Astrocyte (in vitro differentiated cells and primary cell): ENCODE measurements around the gene PIK3R4. TPM values are rescaled to one million over a fixed set of nuclear protein-coding genes. Genes with fewer than 3 reads are reported as not detected.

Source experiments
- DNase-seq: peaks from one replicate; pipeline ENCODE4 v3.0.0-alpha.2; 2010; ENCODE audit warnings: low read depth
- FAIRE-seq: peaks from 2 replicates; lab custom pipeline; 2011; peaks lifted over from hg19 to GRCh38; lab: Jason Lieb, UNC
- H2AFZ ChIP-seq: 2 replicates; pipeline ENCODE4 v1.6.0; 2012; ENCODE audit warnings: low read depth, low read length, inconsistent platforms
- H3K27ac ChIP-seq: 2 replicates; pipeline ENCODE4 v1.5.1; 2011; ENCODE audit warnings: low read depth, low read length, inconsistent platforms
- H3K27me3 ChIP-seq: 2 replicates; pipeline ENCODE4 v1.6.0; 2011; ENCODE audit warnings: low read length, inconsistent platforms; ENCODE audit not compliant: insufficient read depth
- H3K36me3 ChIP-seq: 2 replicates; pipeline ENCODE4 v1.5.1; 2011; ENCODE audit warnings: low read length, inconsistent platforms; ENCODE audit not compliant: insufficient read depth
- H3K4me1 ChIP-seq: 2 replicates; pipeline ENCODE4 v1.5.1; 2011; ENCODE audit warnings: low read length, inconsistent platforms; ENCODE audit not compliant: insufficient read depth
- H3K4me2 ChIP-seq: 2 replicates; pipeline ENCODE4 v1.6.0; 2012; ENCODE audit warnings: low read length, inconsistent platforms
- H3K4me3 ChIP-seq: 2 replicates; pipeline ENCODE4 v1.5.1; 2011; ENCODE audit warnings: low read depth, mild to moderate bottlenecking, low read length, inconsistent platforms; ENCODE audit not compliant: insufficient read depth
- H3K79me2 ChIP-seq: 2 replicates; pipeline ENCODE4 v1.6.0; 2012; ENCODE audit warnings: mild to moderate bottlenecking, low read length, inconsistent platforms; ENCODE audit not compliant: insufficient read depth
- H3K9ac ChIP-seq: 2 replicates; pipeline ENCODE4 v1.6.0; 2012; ENCODE audit warnings: mild to moderate bottlenecking, low read length, inconsistent platforms
- H3K9me3 ChIP-seq: 2 replicates; pipeline ENCODE4 v1.5.1; 2012; ENCODE audit warnings: low read depth, mild to moderate bottlenecking, low read length, inconsistent platforms; ENCODE audit not compliant: insufficient read depth
- H4K20me1 ChIP-seq: 2 replicates; pipeline ENCODE4 v1.6.0; 2012; ENCODE audit warnings: low read length, inconsistent platforms; ENCODE audit not compliant: insufficient read depth
- H3K27ac Mint-ChIP-seq: one replicate; pipeline ENCODE4 v1.8.0; 2021; ENCODE audit warnings: mild to moderate bottlenecking, mixed read lengths; ENCODE audit not compliant: unreplicated experiment
- H3K27me3 Mint-ChIP-seq: one replicate; pipeline ENCODE4 v1.8.0; 2021; ENCODE audit warnings: low read depth, mixed read lengths; ENCODE audit not compliant: unreplicated experiment
- H3K36me3 Mint-ChIP-seq: one replicate; pipeline ENCODE4 v1.8.0; 2021; ENCODE audit warnings: low read depth, mixed read lengths; ENCODE audit not compliant: unreplicated experiment
- H3K4me1 Mint-ChIP-seq: one replicate; pipeline ENCODE4 v1.8.0; 2021; ENCODE audit warnings: low read depth, mixed read lengths; ENCODE audit not compliant: unreplicated experiment
- H3K4me3 Mint-ChIP-seq: one replicate; pipeline ENCODE4 v1.8.0; 2021; ENCODE audit warnings: mild to moderate bottlenecking, moderate library complexity, mixed read lengths; ENCODE audit not compliant: unreplicated experiment
- H3K9me3 Mint-ChIP-seq: one replicate; pipeline ENCODE4 v1.8.0; 2021; ENCODE audit warnings: mild to moderate bottlenecking, mixed read lengths; ENCODE audit not compliant: unreplicated experiment
- EZH2 ChIP-seq: IDR thresholded peaks from 2 replicates; pipeline ENCODE4 v1.6.1; 2012; ENCODE audit warnings: mild to moderate bottlenecking, low read length, inconsistent platforms; ENCODE audit not compliant: insufficient read depth
- total RNA-seq: library from RNA; stranded (reverse); gene quantifications from 2 replicates; pipeline ENCODE4 v1.2.1, GENCODE V29; 2021
- TF ChIP-seq, protein P1 (sequence below): IDR thresholded peaks from 2 replicates; pipeline ENCODE4 v1.5.1; 2011; ENCODE audit warnings: low read depth, mild to moderate bottlenecking, inconsistent platforms, low read length, moderate library complexity; ENCODE audit not compliant: insufficient read depth

Gene PIK3R4
- total RNA-seq, 1 donor from 2014 or later: 22.2 TPM

DNA sequence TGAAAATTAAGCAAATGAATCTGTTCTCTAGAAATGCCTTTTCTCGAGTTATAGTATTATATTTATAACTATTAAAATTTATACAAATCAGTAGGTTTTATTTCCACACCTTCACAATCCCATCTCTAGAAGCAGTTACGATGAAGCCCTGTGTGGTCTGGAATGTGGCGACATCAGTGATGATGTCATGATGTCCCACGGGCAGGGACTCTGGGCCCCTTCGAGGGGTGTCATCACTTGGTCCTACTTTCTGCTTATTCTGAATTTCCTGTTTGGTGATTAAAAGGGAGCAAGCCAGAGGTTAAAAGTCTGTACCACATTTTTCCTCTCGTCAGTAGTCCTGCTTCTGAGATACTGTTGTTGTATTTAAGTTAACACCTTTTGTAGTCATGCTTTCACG lies 67.4 kb downstream of the PIK3R4 start:
- TF ChIP-seq, protein P1, sequence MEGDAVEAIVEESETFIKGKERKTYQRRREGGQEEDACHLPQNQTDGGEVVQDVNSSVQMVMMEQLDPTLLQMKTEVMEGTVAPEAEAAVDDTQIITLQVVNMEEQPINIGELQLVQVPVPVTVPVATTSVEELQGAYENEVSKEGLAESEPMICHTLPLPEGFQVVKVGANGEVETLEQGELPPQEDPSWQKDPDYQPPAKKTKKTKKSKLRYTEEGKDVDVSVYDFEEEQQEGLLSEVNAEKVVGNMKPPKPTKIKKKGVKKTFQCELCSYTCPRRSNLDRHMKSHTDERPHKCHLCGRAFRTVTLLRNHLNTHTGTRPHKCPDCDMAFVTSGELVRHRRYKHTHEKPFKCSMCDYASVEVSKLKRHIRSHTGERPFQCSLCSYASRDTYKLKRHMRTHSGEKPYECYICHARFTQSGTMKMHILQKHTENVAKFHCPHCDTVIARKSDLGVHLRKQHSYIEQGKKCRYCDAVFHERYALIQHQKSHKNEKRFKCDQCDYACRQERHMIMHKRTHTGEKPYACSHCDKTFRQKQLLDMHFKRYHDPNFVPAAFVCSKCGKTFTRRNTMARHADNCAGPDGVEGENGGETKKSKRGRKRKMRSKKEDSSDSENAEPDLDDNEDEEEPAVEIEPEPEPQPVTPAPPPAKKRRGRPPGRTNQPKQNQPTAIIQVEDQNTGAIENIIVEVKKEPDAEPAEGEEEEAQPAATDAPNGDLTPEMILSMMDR: no peak
- TF ChIP-seq EZH2: no peak
- Mint-ChIP-seq H3K4me1 (no peaks in the 10 kb centered on the region), H3K9me3 (no peaks in the 10 kb centered on the region), H3K27ac (no peak overlapping the region), H3K36me3 (peaks cover 13% of the 10 kb centered on the region), H3K4me3 (no peak overlapping the region), H3K27me3 (no peaks in the 10 kb centered on the region)
- Histone ChIP-seq H3K79me2 (no peaks in the 10 kb centered on the region), H3K36me3 (peaks cover 18% of the 10 kb centered on the region), H3K27ac (no peak overlapping the region), H4K20me1 (no peaks in the 10 kb centered on the region), H3K4me1 (no peaks in the 10 kb centered on the region), H2AFZ (no peak overlapping the region), H3K9ac (no peak overlapping the region), H3K9me3 (no peaks in the 10 kb centered on the region), H3K27me3 (no peaks in the 10 kb centered on the region), H3K4me2 (no peak overlapping the region), H3K4me3 (no peak overlapping the region)
- DNase-seq: no peak
- FAIRE-seq: no peak

- H3K4me3 Mint-ChIP-seq: no peak overlapping the region
- H3K4me1 Mint-ChIP-seq: no peaks in the 10 kb centered on the region
- no peaks in the 10 kb centered on the region for H3K9me3 Mint-ChIP-seq
- no peak overlapping the region for H2AFZ ChIP-seq
- TF ChIP-seq EZH2: no peak
- TF ChIP-seq, protein P1: no peak
- no peaks in the 10 kb centered on the region for H4K20me1 ChIP-seq
- no peaks in the 10 kb centered on the region for H3K9me3 ChIP-seq
- FAIRE-seq (no peak), DNase-seq (peak; percentile 12)
- H3K27ac ChIP-seq: no peak overlapping the region
- no peak overlapping the region for H3K27ac Mint-ChIP-seq
- H3K36me3 ChIP-seq: peaks cover 6% of the 10 kb centered on the region
- peaks cover 14% of the 10 kb centered on the region for H3K36me3 Mint-ChIP-seq
- no peaks in the 10 kb centered on the region for H3K27me3 ChIP-seq
- H3K4me3 ChIP-seq: no peak overlapping the region
- H3K4me1 ChIP-seq: no peaks in the 10 kb centered on the region
- no peaks in the 10 kb centered on the region for H3K79me2 ChIP-seq
- no peak overlapping the region for H3K4me2 ChIP-seq
- H3K9ac ChIP-seq: no peak overlapping the region
- H3K27me3 Mint-ChIP-seq: no peaks in the 10 kb centered on the region
Observed at GRCh38 chr3:130677343-130677742, 69.3 kb downstream of the PIK3R4 start.

DNA sequence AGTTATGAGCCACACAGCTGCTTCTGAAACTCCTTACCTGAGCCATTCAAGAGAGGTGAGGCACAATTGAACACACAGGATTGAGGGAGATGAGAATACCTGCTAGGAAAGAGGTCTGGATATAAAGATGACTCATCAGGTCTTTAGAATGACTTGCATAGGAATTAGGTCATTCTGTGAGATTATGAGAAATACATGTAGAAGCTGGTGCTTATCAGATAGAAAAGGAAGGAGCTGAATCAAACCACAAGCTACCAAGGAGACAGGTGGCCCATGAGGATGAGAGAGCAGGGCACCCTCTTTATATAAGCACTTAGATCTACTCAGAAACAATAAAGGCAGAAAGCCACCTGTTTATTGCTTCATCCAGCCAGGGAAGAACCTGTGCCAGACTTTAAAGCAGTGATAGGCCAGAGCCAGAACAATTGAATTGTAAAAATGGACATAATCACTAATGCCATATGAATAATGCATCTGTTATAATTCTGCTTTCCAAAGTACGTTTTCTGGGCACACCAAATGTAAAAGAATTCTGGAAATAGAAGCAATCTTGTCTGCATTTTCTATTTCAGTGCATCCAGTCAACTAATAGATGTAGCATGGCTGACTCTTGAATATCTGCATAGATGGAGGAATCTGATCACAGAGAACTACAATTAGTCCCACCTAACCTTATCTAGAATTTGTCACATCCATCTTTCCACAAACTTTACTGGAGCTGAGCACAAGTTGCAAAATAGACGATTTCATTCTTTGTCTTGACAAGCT lies 74.9 kb downstream of the PIK3R4 start:
- no peaks in the 10 kb centered on the region for H3K79me2 ChIP-seq
- no peak overlapping the region for H3K4me2 ChIP-seq
- H3K9me3 ChIP-seq: no peaks in the 10 kb centered on the region
- Mint-ChIP-seq H3K4me1 (no peaks in the 10 kb centered on the region), H3K27me3 (no peaks in the 10 kb centered on the region), H3K4me3 (no peak overlapping the region), H3K9me3 (no peaks in the 10 kb centered on the region), H3K27ac (no peak overlapping the region), H3K36me3 (peaks cover 17% of the 10 kb centered on the region)
- H3K4me1 ChIP-seq: no peaks in the 10 kb centered on the region
- no peak for DNase-seq
- no peaks in the 10 kb centered on the region for H4K20me1 ChIP-seq
- no peak overlapping the region for H2AFZ ChIP-seq
- H3K36me3 ChIP-seq: peaks cover 3% of the 10 kb centered on the region
- no peaks in the 10 kb centered on the region for H3K27me3 ChIP-seq
- TF ChIP-seq, protein P1: no peak
- no peak for TF ChIP-seq EZH2
- no peak for FAIRE-seq
- H3K27ac ChIP-seq: no peak overlapping the region
- no peak overlapping the region for H3K9ac ChIP-seq
- no peak overlapping the region for H3K4me3 ChIP-seq
